A549 (cell line): Measurements from ENCODE around the gene CEP126. TPM values are rescaled to one million over a fixed set of nuclear protein-coding genes. Genes with fewer than 3 reads are reported as not detected.

Experiments used
- ATAC-seq, 2 experiments: fragments of 200-7000 bp in 1 of 2; fragments of >200 bp in 1 of 2; cut with Nextera tagmentation in 1 of 2; cut with Tn5 transposase in 1 of 2; 3 replicates each; pipeline versions ENCODE4 v1.8.0 to v1.9.1; 2018 to 2020; ENCODE audit warnings: mild to moderate bottlenecking in 1 of 2, moderate library complexity in 1 of 2
- CTCF ChIA-PET: fragments of 300-600 bp; sonication (Branson Sonifier 250); formaldehyde crosslinking; extraction: SDS; loops from one replicate; lab custom pipeline; 2021; ENCODE audit warnings: antibody characterized with exemption, inconsistent platforms; lab: Yijun Ruan, JAX
- POLR2A ChIA-PET: fragments of 350-600 bp; formaldehyde crosslinking; extraction: SDS; loops from one replicate; lab custom pipeline; 2021; ENCODE audit warnings: antibody characterized with exemption, inconsistent platforms; lab: Yijun Ruan, JAX
- DNase-seq, 2 experiments: peaks; one replicate each; pipeline versions ENCODE4 v3.0.0 to v3.0.0-alpha.2; 2011 to 2016; ENCODE audit warnings: low read depth in 1 of 2, low spot score in 1 of 2
- FAIRE-seq: peaks from 2 replicates; lab custom pipeline; 2011; peaks lifted over from hg19 to GRCh38; lab: Jason Lieb, UNC
- H3K27ac ChIP-seq, 2 experiments: fragments of >200 bp; sonication (Bioruptor Twin); formaldehyde crosslinking; 3 replicates each; pipeline ENCODE4 v1.5.1; 2016 to 2017
- H3K4me1 ChIP-seq: fragments of >200 bp; sonication (Bioruptor Twin); formaldehyde crosslinking; 3 replicates; pipeline ENCODE4 v1.6.1; 2016
- H3K4me2 ChIP-seq: fragments of >200 bp; sonication (Bioruptor Twin); formaldehyde crosslinking; 3 replicates; pipeline ENCODE4 v1.6.1; 2016
- H3K4me3 ChIP-seq: fragments of >200 bp; sonication (Bioruptor Twin); formaldehyde crosslinking; 3 replicates; pipeline ENCODE4 v1.5.1; 2016
- H3K9me3 ChIP-seq: fragments of >200 bp; sonication (Bioruptor Twin); formaldehyde crosslinking; 3 replicates; pipeline ENCODE4 v1.6.1; 2016
- BCL3 ChIP-seq: fragments of >200 bp; sonication (Bioruptor Twin); formaldehyde crosslinking; IDR thresholded peaks from 3 replicates; pipeline ENCODE4 v1.6.1; 2016
- CBX8 ChIP-seq: fragments of 200-600 bp; sonication (generic); IDR thresholded peaks from 2 replicates; pipeline ENCODE4 v1.6.1; 2016
- CEBPB ChIP-seq, 2 experiments: fragments of >200 bp in 1 of 2; sonication (Bioruptor Twin) in 1 of 2; formaldehyde crosslinking in 1 of 2; IDR thresholded peaks; 2 replicates each; pipeline ENCODE4 v1.6.1; 2012 to 2016
- CHD2 ChIP-seq: fragments of 150-350 bp; IDR thresholded peaks from 2 replicates; pipeline ENCODE4 v1.6.1; 2014; ENCODE audit warnings: low read length; ENCODE audit not compliant: partially characterized antibody
- E2F6 ChIP-seq: IDR thresholded peaks from 2 replicates; pipeline ENCODE4 v1.6.1; 2012; ENCODE audit warnings: low read depth, borderline replicate concordance
- EHMT2 ChIP-seq: fragments of 200-600 bp; sonication (generic); IDR thresholded peaks from 2 replicates; pipeline ENCODE4 v1.6.1; 2016; ENCODE audit warnings: antibody characterized with exemption, low read depth, mild to moderate bottlenecking, moderate library complexity
- ELK1 ChIP-seq: fragments of 150-350 bp; IDR thresholded peaks from 2 replicates; pipeline ENCODE4 v1.6.1; 2014; ENCODE audit warnings: low read depth, mild to moderate bottlenecking, low read length
- ESRRA ChIP-seq: fragments of 150-350 bp; IDR thresholded peaks from 2 replicates; pipeline ENCODE4 v1.6.1; 2014; ENCODE audit warnings: mild to moderate bottlenecking, low read length, borderline replicate concordance
- FOSB ChIP-seq: fragments of 250-450 bp; sonication (Bioruptor Pico); IDR thresholded peaks from 2 replicates; pipeline ENCODE4 v1.5.0; 2020; ENCODE audit warnings: mild to moderate bottlenecking, moderate library complexity
- FOSL2 ChIP-seq, 2 experiments: fragments of 450-650 bp in 1 of 2; fragments of >200 bp in 1 of 2; sonication (Bioruptor Twin) in 1 of 2; formaldehyde crosslinking; IDR thresholded peaks; 2 replicates each; pipeline versions ENCODE4 v1.5.0 to v1.6.1; 2016 to 2020; ENCODE audit warnings: mild to moderate bottlenecking in 1 of 2, moderate library complexity in 1 of 2
- FOXS1 ChIP-seq: fragments of 250-450 bp; sonication (Bioruptor Pico); IDR thresholded peaks from 2 replicates; pipeline ENCODE4 v1.5.0; 2020; ENCODE audit warnings: mild to moderate bottlenecking, moderate library complexity
- GATA3 ChIP-seq: IDR thresholded peaks from 2 replicates; pipeline ENCODE4 v1.6.1; 2012; ENCODE audit warnings: borderline replicate concordance
- HEYL ChIP-seq: fragments of 250-450 bp; sonication (Bioruptor Pico); IDR thresholded peaks from 2 replicates; pipeline ENCODE4 v1.8.0; 2021; ENCODE audit warnings: mild to moderate bottlenecking, moderate library complexity
- HOXA7 ChIP-seq: fragments of 250-450 bp; sonication (Bioruptor Pico); IDR thresholded peaks from 2 replicates; pipeline ENCODE4 v1.5.0; 2020; ENCODE audit warnings: mild to moderate bottlenecking, moderate library complexity
- HOXB13 ChIP-seq: fragments of 250-450 bp; sonication (Bioruptor Pico); IDR thresholded peaks from 2 replicates; pipeline ENCODE4 v1.5.0; 2020; ENCODE audit warnings: low read depth, mild to moderate bottlenecking, moderate library complexity
- HOXB5 ChIP-seq: fragments of 250-450 bp; sonication (Bioruptor Pico); IDR thresholded peaks from 2 replicates; pipeline ENCODE4 v1.5.0; 2020; ENCODE audit warnings: mild to moderate bottlenecking, moderate library complexity
- JUN ChIP-seq, 2 experiments: fragments of >200 bp; sonication (Bioruptor Twin); formaldehyde crosslinking; IDR thresholded peaks; 2 replicates in 1 of 2; 3 replicates in 1 of 2; pipeline ENCODE4 v1.6.1; 2016 to 2017
- JUNB ChIP-seq: fragments of >200 bp; sonication (Bioruptor Twin); formaldehyde crosslinking; IDR thresholded peaks from 2 replicates; pipeline ENCODE4 v1.6.1; 2016
- POLR2AphosphoS2 ChIP-seq: conservative IDR thresholded peaks from 2 replicates; pipeline ENCODE4 v1.6.1; 2012; ENCODE audit warnings: low read length, improper control_type of control experiment, inconsistent platforms
- RAD21 ChIP-seq, 2 experiments: fragments of >200 bp in 1 of 2; sonication (Bioruptor Twin) in 1 of 2; formaldehyde crosslinking in 1 of 2; IDR thresholded peaks in 1 of 2; conservative IDR thresholded peaks in 1 of 2; 2 replicates in 1 of 2; 3 replicates in 1 of 2; pipeline ENCODE4 v1.6.1; 2012 to 2018; ENCODE audit warnings: inconsistent platforms in 1 of 2
- RARB ChIP-seq: fragments of 250-450 bp; sonication (Bioruptor Pico); IDR thresholded peaks from 2 replicates; pipeline ENCODE4 v1.8.0; 2021; ENCODE audit warnings: mild to moderate bottlenecking, moderate library complexity
- RFX5 ChIP-seq: fragments of 450-650 bp; IDR thresholded peaks from 2 replicates; pipeline ENCODE4 v1.7.1; 2014; ENCODE audit warnings: antibody characterized with exemption, mild to moderate bottlenecking, moderate library complexity
- SREBF2 ChIP-seq: fragments of 450-650 bp; IDR thresholded peaks from 2 replicates; pipeline ENCODE4 v1.6.1; 2014; ENCODE audit warnings: mild to moderate bottlenecking, moderate library complexity
- TFCP2L1 ChIP-seq: fragments of 250-450 bp; sonication (Bioruptor Pico); IDR thresholded peaks from 2 replicates; pipeline ENCODE4 v1.5.0; 2021; ENCODE audit warnings: mild to moderate bottlenecking
- TP53 ChIP-seq: fragments of 250-450 bp; sonication (Bioruptor Pico); IDR thresholded peaks from 2 replicates; pipeline ENCODE4 v1.5.0; 2021; ENCODE audit warnings: mild to moderate bottlenecking, moderate library complexity
- ZFP36 ChIP-seq: fragments of 450-650 bp; IDR thresholded peaks from 2 replicates; pipeline ENCODE4 v1.6.1; 2014; ENCODE audit warnings: borderline replicate concordance; ENCODE audit not compliant: partially characterized antibody
- ZNF302 ChIP-seq: fragments of 250-450 bp; sonication (Bioruptor Pico); IDR thresholded peaks from 2 replicates; pipeline ENCODE4 v1.9.0; 2021; ENCODE audit warnings: inconsistent platforms, mild to moderate bottlenecking, moderate library complexity
- ZSCAN20 ChIP-seq: fragments of 250-450 bp; sonication (Bioruptor Pico); IDR thresholded peaks from 2 replicates; pipeline ENCODE4 v1.8.0; 2022; ENCODE audit warnings: mild to moderate bottlenecking, moderate library complexity
- WGBS: methylation state at CpG from one replicate; pipeline ENCODE4 v1.1.6; 2017; ENCODE audit errors: missing lambda C conversion rate; 5-methylcytosine and 5-hydroxymethylcytosine counted together
- polyA plus RNA-seq, 4 experiments: library from polyadenylated mRNA; depleted of rRNA in 3 of 4; stranded (reverse); fragments of >200 nt; fragmentation: RNase III in 1 of 4; extraction: RNeasy Plus Mini Kit Qiagen cat#74134 plus additional on column Dnase treatment in 1 of 4; gene quantifications; 2 replicates in 3 of 4; 3 replicates in 1 of 4; pipeline ENCODE4 v1.2.3, GENCODE V29; 2011 to 2017
- TF ChIP-seq, protein P1 (sequence below): fragments of 450-650 bp; IDR thresholded peaks from 2 replicates; pipeline ENCODE4 v1.6.1; 2014; ENCODE audit warnings: antibody characterized with exemption
- TF ChIP-seq, protein P2 (sequence below): IDR thresholded peaks from 2 replicates; pipeline ENCODE4 v1.6.1; 2012

CEP126 gene
- polyA plus RNA-seq, 2 of the 4 experiments (the other 2 are of a cell fraction) = 2.6 to 8.7 TPM

- DNase-seq (peak in 1 of 2 experiments; percentile 19), ATAC-seq (peak in 1 of 2 experiments; percentile 28; a peak in 2 of 6 replicates), FAIRE-seq (no peak)
- Histone ChIP-seq H3K4me3 (no peak overlapping the region), H3K27ac (peak overlapping the region; percentile 82 to 86), H3K4me2 (peak overlapping the region; percentile 67), H3K9me3 (peaks cover 10% of the 10 kb centered on the region; the same call in 2 of the 3 replicates), H3K4me1 (peaks cover 56% of the 10 kb centered on the region)
- WGBS = 5% methylated on average over 2 of the region's 2 CpGs
- CTCF ChIA-PET = interaction anchor here (1.0 to 9.5 kb wide), 2 partner anchors 11 to 47 kb away, joined by 3 to 87 read pairs; partner anchors contain the start of gene CEP126
- TF ChIP-seq SREBF2 (no peak), RFX5 (no peak), EHMT2 (no peak), HOXB13 (CRISPR knock-in tag) (no peak), HEYL (CRISPR knock-in tag) (no peak), CEBPB (IDR thresholded peaks at IDR 0.05) (no peak), GATA3 (no peak), TP53 (CRISPR knock-in tag) (no peak), FOSL2 (IDR thresholded peaks at IDR 0.05) (no peak), FOSL2 (CRISPR knock-in tag; IDR thresholded peaks at IDR 0.05) (no peak), ZNF302 (CRISPR knock-in tag) (no peak), BCL3 (no peak), ZFP36 (no peak)
- TF ChIP-seq, protein P1, sequence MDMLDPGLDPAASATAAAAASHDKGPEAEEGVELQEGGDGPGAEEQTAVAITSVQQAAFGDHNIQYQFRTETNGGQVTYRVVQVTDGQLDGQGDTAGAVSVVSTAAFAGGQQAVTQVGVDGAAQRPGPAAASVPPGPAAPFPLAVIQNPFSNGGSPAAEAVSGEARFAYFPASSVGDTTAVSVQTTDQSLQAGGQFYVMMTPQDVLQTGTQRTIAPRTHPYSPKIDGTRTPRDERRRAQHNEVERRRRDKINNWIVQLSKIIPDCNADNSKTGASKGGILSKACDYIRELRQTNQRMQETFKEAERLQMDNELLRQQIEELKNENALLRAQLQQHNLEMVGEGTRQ = no peak
- TF ChIP-seq, protein P2, sequence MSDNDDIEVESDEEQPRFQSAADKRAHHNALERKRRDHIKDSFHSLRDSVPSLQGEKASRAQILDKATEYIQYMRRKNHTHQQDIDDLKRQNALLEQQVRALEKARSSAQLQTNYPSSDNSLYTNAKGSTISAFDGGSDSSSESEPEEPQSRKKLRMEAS = no peak
- POLR2A ChIA-PET = interaction anchor here (1.8 kb wide), 1 partner anchor 47 kb away, joined by 8 read pairs; the partner anchor contains the start of gene CEP126
Observed at GRCh38 chr11:101867951-101868350, 46.9 kb upstream of the CEP126 start.

DNA sequence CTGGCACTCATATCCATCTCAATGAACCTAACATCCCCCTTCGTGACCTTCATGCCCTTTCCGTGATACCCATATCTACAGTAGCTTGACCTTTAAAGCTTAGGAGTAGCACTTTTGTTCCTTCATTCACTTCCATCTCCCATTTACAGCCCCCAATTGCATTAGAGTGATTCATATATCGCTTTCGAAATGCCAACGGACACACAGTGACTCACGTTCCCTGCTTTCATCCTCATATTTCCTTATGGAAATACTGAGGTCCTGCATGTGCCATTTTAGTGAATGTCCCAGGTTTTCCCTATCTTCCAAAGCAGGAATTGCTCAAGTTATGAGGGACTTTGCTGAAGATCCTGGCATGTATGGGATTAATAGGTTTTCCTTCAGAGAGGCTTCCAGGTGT, 44.3 kb upstream of the CEP126 start:
- POLR2A ChIA-PET = interaction anchor here (1.0 kb wide), 1 partner anchor 44 kb away, joined by 3 read pairs; the partner anchor contains the start of gene CEP126
- FAIRE-seq (no peak), ATAC-seq (peak; percentile 74 to 78), DNase-seq (peak; percentile 38 to 74)
- H3K4me3 ChIP-seq = no peak overlapping the region
- CTCF ChIA-PET = interaction anchor here (1.1 kb wide), 1 partner anchor 10 kb away, joined by 5 read pairs; no protein-coding TSS in a partner anchor
- 0 out of 3 replicates have a peak, but pooled peaks cover under 1% of the 10 kb centered on the region for H3K9me3 ChIP-seq
- H3K27ac ChIP-seq = peak overlapping the region; percentile 82 to 86
- WGBS = 3% methylated on average over 6 of the region's 6 CpGs
- H3K4me1 ChIP-seq = peaks cover 50% of the 10 kb centered on the region
- peak overlapping the region; percentile 64 for H3K4me2 ChIP-seq
- TF ChIP-seq HOXB5 (CRISPR knock-in tag) = no peak
- peak; percentile 91 for TF ChIP-seq JUNB
- no peak for TF ChIP-seq POLR2AphosphoS2
- TF ChIP-seq BCL3 = no peak
- TF ChIP-seq FOXS1 (CRISPR knock-in tag) = no peak
- TF ChIP-seq RAD21 (conservative IDR thresholded peaks at IDR 0.05 in 1 of 2, IDR thresholded peaks at IDR 0.05 in 1 of 2) = 0 out of 5 replicates have a peak, but pooled peaks of 1 of the 2 experiments have one; percentile 20
- TF ChIP-seq CBX8 = no peak
- TF ChIP-seq ZSCAN20 (CRISPR knock-in tag) = no peak
- TF ChIP-seq EHMT2 = no peak
- TF ChIP-seq FOSB (CRISPR knock-in tag) = no peak
- no peak for TF ChIP-seq TFCP2L1 (CRISPR knock-in tag)
- TF ChIP-seq, protein P1 = no peak
- TF ChIP-seq RARB (CRISPR knock-in tag) = no peak
- TF ChIP-seq FOSL2 (IDR thresholded peaks at IDR 0.05) = peak; percentile 95
- peak; percentile 97 for TF ChIP-seq FOSL2 (CRISPR knock-in tag; IDR thresholded peaks at IDR 0.05)
- TF ChIP-seq JUN (IDR thresholded peaks at IDR 0.05) = peak in 1 of 2 experiments; percentile 76; a peak in 3 of 5 replicates
- TF ChIP-seq RFX5 = no peak
- no peak for TF ChIP-seq CHD2
- TF ChIP-seq SREBF2 = no peak
- no peak for TF ChIP-seq ESRRA
- TF ChIP-seq ELK1 = no peak
- TF ChIP-seq HOXA7 (CRISPR knock-in tag) = no peak
- no peak for TF ChIP-seq E2F6
